Measurements from ENCODE around the gene CCKAR.

DNA sequence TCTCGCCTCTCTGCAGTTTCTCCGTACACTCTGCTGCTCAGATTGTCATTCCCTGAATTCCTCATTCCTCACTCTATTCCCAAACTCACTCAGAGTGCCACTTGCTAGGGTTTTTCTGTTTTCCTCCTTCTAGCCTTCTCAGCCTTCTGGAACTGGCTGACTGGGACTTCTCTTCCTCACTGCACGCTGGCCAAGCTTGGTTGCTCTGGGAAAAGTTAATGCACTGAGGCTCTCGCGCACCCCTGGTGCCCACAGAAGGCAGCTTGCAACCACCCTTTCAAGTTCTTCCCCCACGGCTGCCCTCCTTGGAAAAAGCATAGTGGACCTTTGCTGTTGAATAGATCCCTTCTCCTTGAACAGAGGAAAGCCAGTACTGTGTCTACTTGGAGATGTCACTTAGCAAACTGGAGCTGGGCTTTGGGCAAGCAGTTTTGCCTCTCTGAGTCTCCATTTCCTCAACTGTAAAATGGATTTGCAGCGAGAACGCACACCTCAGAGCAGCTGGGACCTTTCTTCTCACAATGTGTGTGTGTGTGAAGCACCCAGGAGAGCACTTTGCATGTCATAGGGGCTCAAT lies 6.0 kb upstream of the CCKAR start:
- TF ChIP-seq, protein P1, sequence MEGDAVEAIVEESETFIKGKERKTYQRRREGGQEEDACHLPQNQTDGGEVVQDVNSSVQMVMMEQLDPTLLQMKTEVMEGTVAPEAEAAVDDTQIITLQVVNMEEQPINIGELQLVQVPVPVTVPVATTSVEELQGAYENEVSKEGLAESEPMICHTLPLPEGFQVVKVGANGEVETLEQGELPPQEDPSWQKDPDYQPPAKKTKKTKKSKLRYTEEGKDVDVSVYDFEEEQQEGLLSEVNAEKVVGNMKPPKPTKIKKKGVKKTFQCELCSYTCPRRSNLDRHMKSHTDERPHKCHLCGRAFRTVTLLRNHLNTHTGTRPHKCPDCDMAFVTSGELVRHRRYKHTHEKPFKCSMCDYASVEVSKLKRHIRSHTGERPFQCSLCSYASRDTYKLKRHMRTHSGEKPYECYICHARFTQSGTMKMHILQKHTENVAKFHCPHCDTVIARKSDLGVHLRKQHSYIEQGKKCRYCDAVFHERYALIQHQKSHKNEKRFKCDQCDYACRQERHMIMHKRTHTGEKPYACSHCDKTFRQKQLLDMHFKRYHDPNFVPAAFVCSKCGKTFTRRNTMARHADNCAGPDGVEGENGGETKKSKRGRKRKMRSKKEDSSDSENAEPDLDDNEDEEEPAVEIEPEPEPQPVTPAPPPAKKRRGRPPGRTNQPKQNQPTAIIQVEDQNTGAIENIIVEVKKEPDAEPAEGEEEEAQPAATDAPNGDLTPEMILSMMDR (IDR thresholded peaks at IDR 0.05): no peak
- TF ChIP-seq POLR2A (IDR thresholded peaks at IDR 0.05): no peak

All from heart left ventricle (tissue), 13 donors.